HG03520 (cell line): ENCODE data around the gene HIPK4.
A peak's percentile ranks its signal among the peaks of the same experiment; 100 is the strongest.

Source experiments
- ATAC-seq: cut with Tn5 transposase; IDR thresholded peaks from one replicate; pipeline ENCODE4 v1.9.1; 2021; ENCODE audit warnings: mild to moderate bottlenecking, moderate library complexity; ENCODE audit not compliant: unreplicated experiment

Gene HIPK4

GRCh38 chr19:40367577-40368434 is 22.2 kb downstream of the HIPK4 start:
- ATAC-seq, result no peak

- ATAC-seq, result no peak
Measured at GRCh38 chr19:40366697-40367561, 23.1 kb downstream of the HIPK4 start.

GRCh38 chr19:40365613-40366401 is 24.2 kb downstream of the HIPK4 start:
- ATAC-seq, result no peak

GRCh38 chr19:40365010-40365409 is 25.0 kb downstream of the HIPK4 start:
- no peak for ATAC-seq

GRCh38 chr19:40363069-40363468 is 26.9 kb downstream of the HIPK4 start:
- ATAC-seq, result no peak

GRCh38 chr19:40362160-40362559 is 27.8 kb downstream of the HIPK4 start:
- ATAC-seq, result no peak

GRCh38 chr19:40360708-40361241 is 29.2 kb downstream of the HIPK4 start:
- no peak for ATAC-seq

GRCh38 chr19:40360020-40360707 is 29.8 kb downstream of the HIPK4 start:
- no peak for ATAC-seq

- no peak for ATAC-seq
Measured at GRCh38 chr19:40358773-40359172, 31.2 kb downstream of the HIPK4 start.

- ATAC-seq, result no peak
Measured at GRCh38 chr19:40357640-40358039, 32.3 kb downstream of the HIPK4 start.

GRCh38 chr19:40356681-40357595 is 33.0 kb downstream of the HIPK4 start:
- no peak for ATAC-seq

- no peak for ATAC-seq
Measured at GRCh38 chr19:40355975-40356680, 33.9 kb downstream of the HIPK4 start.

GRCh38 chr19:40348961-40349507 is 40.9 kb downstream of the HIPK4 start:
- ATAC-seq, result no peak

- peak; percentile 87 for ATAC-seq
Measured at GRCh38 chr19:40348125-40348913, 41.7 kb downstream of the HIPK4 start, which contains the start of the genes C19orf47 and PLD3. C19orf47 (minus strand) TSS chr19:40348397; CDS start chr19:40341857, 6,540 bp downstream. PLD3 (plus strand) TSS chr19:40348695; CDS start chr19:40366484, 17,789 bp downstream.

GRCh38 chr19:40344422-40344821 is 45.6 kb downstream of the HIPK4 start:
- ATAC-seq, result no peak

- no peak for ATAC-seq
Measured at GRCh38 chr19:40342644-40343311, 47.2 kb downstream of the HIPK4 start.
